Spleen (tissue), 7 donors: Measurements from ENCODE around the gene NTS.

Experiments used
- CTCF ChIP-seq, 11 experiments: fragments of 200-600 bp in 7 of 11; fragments of 450-650 bp in 4 of 11; sonication (generic) in 4 of 11; IDR thresholded peaks in 8 of 11; conservative IDR thresholded peaks in 3 of 11; 1 replicate in 7 of 11; 2 replicates in 4 of 11; pipeline versions ENCODE4 v1.4.0 to v1.8.0; 2016 to 2021; ENCODE audit warnings: antibody characterized with exemption in 11 of 11, inconsistent platforms in 4 of 11, mild to moderate bottlenecking in 1 of 11
- POLR2A ChIP-seq, 3 donors: fragments of 450-650 bp; IDR thresholded peaks; one replicate each; pipeline ENCODE4 v1.5.1; 2017; ENCODE audit warnings: antibody characterized with exemption in 3 of 3, mild to moderate bottlenecking in 1 of 3
- POLR2AphosphoS5 ChIP-seq, 3 donors: sonication (generic); formaldehyde crosslinking; IDR thresholded peaks; one replicate each; pipeline ENCODE4 v1.5.1; 2017; ENCODE audit warnings: antibody characterized with exemption in 3 of 3
- donor health status: DM: no; HTN: no; CAD: no; lungs with moderate emphysema.
- donor health status: DM: no; HTN: no; CAD: no.
- donor health status: DM: no; HTN: no; CAD: no.

DNA sequence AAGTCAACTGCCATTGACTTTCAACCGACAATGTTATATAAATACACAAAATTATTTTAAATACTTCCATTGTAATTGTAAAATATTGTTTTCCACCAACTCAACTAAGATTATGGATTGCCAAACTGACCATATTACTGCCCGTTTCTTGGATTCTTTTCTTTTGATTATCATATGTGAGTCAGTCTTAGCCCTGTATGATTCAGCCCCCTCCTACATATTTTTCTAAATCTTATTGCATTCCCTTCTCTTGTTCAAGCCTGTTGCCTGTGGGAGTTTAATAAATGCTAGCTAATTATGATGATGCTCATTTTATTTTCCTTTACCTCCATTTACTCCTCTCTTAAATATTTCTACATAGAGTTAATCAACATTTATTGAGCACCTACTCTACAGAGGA is 44.7 kb upstream of the NTS start:
- TF ChIP-seq CTCF (IDR thresholded peaks at IDR 0.05 in 8 of 11, conservative IDR thresholded peaks at IDR 0.05 in 3 of 11) (no peak), POLR2AphosphoS5 (IDR thresholded peaks at IDR 0.05) (no peak), POLR2A (IDR thresholded peaks at IDR 0.05) (no peak)
